ENCODE data around the gene UST.
"Not testable (repeated sequence)": the region's sequence is repeated elsewhere in the genome, so short reads cannot be mapped to it uniquely, and the experiment has no call there.

UST gene

DNA sequence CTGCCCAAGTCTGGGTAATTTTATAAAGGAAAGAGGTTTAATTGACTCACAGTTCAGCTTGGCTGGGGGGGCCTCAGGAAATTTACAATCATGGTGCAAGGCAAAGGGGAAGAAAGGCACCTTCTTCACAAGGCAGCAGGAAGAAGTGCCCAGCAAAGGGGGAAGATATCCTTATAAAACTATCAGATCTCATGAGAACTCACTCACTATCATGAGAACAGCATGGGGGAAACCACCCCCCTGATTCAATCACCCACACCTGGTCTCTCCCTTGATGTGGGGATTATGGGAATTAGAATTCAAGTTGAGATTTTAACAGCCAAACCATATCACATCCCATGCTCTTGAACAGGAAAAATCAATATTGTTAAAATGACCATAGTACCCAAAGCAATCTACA lies 355.5 kb downstream of the UST start:
- Histone ChIP-seq H3K9ac (no peak overlapping the region), H3K27me3 (ENCODE audit: control insufficient read depth, insufficient read depth, low read length) (no peaks in the 10 kb centered on the region), H3K36me3 (ENCODE audit: control insufficient read depth, insufficient read depth, low read length) (no peaks in the 10 kb centered on the region), H3K79me2 (no peaks in the 10 kb centered on the region), H3K9me3 (ENCODE audit: control insufficient read depth, low read length) (no peaks in the 10 kb centered on the region), H2AFZ (no peak overlapping the region), H3K4me3 (ENCODE audit: low read depth, low read length) (no peak overlapping the region), H3K27ac (no peak overlapping the region), H3K4me2 (ENCODE audit: low read length) (no peak overlapping the region), H3K4me1 (no peaks in the 10 kb centered on the region)
- TF ChIP-seq, protein P1, sequence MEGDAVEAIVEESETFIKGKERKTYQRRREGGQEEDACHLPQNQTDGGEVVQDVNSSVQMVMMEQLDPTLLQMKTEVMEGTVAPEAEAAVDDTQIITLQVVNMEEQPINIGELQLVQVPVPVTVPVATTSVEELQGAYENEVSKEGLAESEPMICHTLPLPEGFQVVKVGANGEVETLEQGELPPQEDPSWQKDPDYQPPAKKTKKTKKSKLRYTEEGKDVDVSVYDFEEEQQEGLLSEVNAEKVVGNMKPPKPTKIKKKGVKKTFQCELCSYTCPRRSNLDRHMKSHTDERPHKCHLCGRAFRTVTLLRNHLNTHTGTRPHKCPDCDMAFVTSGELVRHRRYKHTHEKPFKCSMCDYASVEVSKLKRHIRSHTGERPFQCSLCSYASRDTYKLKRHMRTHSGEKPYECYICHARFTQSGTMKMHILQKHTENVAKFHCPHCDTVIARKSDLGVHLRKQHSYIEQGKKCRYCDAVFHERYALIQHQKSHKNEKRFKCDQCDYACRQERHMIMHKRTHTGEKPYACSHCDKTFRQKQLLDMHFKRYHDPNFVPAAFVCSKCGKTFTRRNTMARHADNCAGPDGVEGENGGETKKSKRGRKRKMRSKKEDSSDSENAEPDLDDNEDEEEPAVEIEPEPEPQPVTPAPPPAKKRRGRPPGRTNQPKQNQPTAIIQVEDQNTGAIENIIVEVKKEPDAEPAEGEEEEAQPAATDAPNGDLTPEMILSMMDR (IDR thresholded peaks at IDR 0.05) = no peak

DNA sequence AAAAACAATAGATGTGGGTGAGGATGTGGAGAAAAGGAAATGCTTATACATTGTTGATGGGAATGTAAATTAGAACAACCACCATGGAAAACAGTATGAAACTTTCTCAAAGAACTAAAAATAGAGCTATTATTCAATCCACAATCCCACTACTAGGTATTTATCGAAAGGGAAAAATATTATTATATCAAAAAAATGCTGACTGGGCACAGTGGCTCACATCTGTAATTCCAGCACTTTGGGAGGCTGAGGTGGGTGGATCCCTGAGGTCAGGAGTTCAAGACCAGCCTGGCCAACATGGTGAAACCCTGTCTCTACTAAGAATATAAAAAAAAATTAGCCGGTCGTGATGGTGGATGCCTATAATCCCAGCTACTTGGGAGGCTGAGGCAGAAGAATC lies 357.1 kb downstream of the UST start:
- H3K9ac ChIP-seq; H3K4me2 ChIP-seq (ENCODE audit: low read length); H3K4me1 ChIP-seq; H3K9me3 ChIP-seq (ENCODE audit: control insufficient read depth, low read length); H3K27ac ChIP-seq; H3K79me2 ChIP-seq; H3K36me3 ChIP-seq (ENCODE audit: control insufficient read depth, insufficient read depth, low read length); H3K27me3 ChIP-seq (ENCODE audit: control insufficient read depth, insufficient read depth, low read length); H2AFZ ChIP-seq; H3K4me3 ChIP-seq (ENCODE audit: low read depth, low read length): not testable (repeated sequence)

DNA sequence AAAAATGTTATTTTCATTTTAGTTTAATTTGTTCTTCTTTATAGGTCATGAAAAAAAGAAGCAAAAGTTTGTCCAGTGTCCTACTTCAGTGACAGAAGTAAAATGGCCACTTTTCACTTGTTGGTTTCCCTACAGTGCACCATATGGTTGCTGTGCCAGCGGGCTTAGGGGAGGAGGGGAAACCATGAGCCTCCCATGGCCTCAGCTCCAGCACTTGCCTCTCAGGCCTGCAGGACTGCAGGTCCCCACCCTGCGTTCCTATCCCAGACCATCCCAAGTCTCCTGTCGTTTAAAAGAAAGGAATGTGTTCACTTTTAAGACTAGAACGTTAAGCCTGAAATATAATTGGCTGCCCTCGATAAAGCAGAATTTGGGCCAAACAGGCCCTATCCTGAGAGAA lies 360.7 kb downstream of the UST start:
- Histone ChIP-seq H3K27ac (no peak overlapping the region), H3K4me2 (ENCODE audit: low read length) (no peak overlapping the region), H3K9ac (no peak overlapping the region), H3K4me1 (no peaks in the 10 kb centered on the region), H3K27me3 (ENCODE audit: control insufficient read depth, insufficient read depth, low read length) (no peaks in the 10 kb centered on the region), H3K36me3 (ENCODE audit: control insufficient read depth, insufficient read depth, low read length) (no peaks in the 10 kb centered on the region), H2AFZ (no peak overlapping the region), H3K79me2 (no peaks in the 10 kb centered on the region), H3K4me3 (ENCODE audit: low read depth, low read length) (no peak overlapping the region), H3K9me3 (ENCODE audit: control insufficient read depth, low read length) (no peaks in the 10 kb centered on the region)
- TF ChIP-seq, protein P1 (IDR thresholded peaks at IDR 0.05) = no peak

DNA sequence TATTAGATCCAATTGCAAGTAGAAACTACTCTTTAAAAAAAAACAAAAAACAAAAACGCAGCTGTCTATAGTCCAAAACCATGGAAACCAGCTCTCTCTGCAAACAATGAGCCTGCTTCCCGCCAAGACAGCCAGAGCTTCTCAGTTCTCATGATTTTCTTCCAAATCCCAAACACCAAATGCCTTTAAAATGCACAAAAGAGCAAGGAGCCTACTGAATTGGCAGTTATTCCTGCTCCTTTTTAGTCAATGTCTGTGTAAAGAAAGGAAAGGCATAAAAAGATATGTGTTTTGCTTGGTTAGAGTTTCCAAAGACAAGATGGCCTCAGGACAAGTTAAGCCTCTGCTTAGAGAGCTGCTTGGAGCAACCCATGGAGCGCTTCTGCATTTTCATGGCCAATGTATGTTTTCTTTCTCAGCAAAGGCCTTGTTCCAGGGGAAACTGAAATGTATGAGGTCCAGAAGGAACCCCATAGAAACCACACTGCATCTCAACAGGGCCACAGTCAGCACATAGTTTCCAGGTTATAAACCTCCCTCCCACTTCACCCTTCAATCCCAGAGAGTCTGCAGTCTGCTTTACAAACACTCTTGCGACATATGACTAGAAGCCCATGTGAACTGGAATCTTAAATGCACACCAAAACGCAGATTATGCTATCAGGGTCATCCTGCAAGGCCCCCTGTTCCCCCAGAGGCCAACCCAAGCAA lies 361.4 kb downstream of the UST start:
- no peaks in the 10 kb centered on the region for H3K4me1 ChIP-seq
- H3K4me3 ChIP-seq (ENCODE audit: low read depth, low read length) = no peak overlapping the region
- no peak overlapping the region for H3K27ac ChIP-seq
- no peak overlapping the region for H3K4me2 ChIP-seq (ENCODE audit: low read length)
- H3K27me3 ChIP-seq (ENCODE audit: control insufficient read depth, insufficient read depth, low read length) = no peaks in the 10 kb centered on the region
- TF ChIP-seq, protein P1 (IDR thresholded peaks at IDR 0.05) = no peak
- no peak overlapping the region for H2AFZ ChIP-seq
- H3K36me3 ChIP-seq (ENCODE audit: control insufficient read depth, insufficient read depth, low read length) = no peaks in the 10 kb centered on the region
- H3K9ac ChIP-seq = no peak overlapping the region
- H3K79me2 ChIP-seq = no peaks in the 10 kb centered on the region
- no peaks in the 10 kb centered on the region for H3K9me3 ChIP-seq (ENCODE audit: control insufficient read depth, low read length)

DNA sequence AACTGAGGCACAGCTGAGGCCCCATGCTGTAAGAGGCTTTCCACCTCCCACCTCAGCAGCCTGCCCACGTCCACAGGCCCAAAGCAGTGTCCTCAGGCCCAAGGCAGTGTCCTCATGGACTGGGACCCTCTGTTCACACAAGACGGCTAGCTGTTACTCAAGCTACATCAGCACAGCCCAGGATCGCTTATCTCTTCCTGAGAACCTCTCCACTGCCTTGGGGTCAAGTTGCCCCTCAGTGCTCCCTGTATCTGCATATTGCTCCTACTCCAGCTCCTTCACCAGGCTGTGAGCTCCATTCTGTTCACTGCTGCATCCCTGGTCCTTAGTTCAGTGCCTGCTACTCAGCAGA lies 361.9 kb downstream of the UST start:
- Histone ChIP-seq H3K36me3 (ENCODE audit: control insufficient read depth, insufficient read depth, low read length) (no peaks in the 10 kb centered on the region), H3K79me2 (no peaks in the 10 kb centered on the region), H3K4me1 (no peaks in the 10 kb centered on the region), H3K27me3 (ENCODE audit: control insufficient read depth, insufficient read depth, low read length) (no peaks in the 10 kb centered on the region), H3K9ac (no peak overlapping the region), H3K27ac (no peak overlapping the region), H2AFZ (no peak overlapping the region), H3K4me3 (ENCODE audit: low read depth, low read length) (no peak overlapping the region), H3K9me3 (ENCODE audit: control insufficient read depth, low read length) (no peaks in the 10 kb centered on the region), H3K4me2 (ENCODE audit: low read length) (no peak overlapping the region)
- TF ChIP-seq, protein P1 (IDR thresholded peaks at IDR 0.05) = no peak

Measured in parathyroid adenoma (tissue), 2 donors.